SIG-M5 (cell line): ENCODE data around the gene MITF.

Experiments used
- DNase-seq: peaks from one replicate; lab custom pipeline; 2025; lab: John Stamatoyannopoulos, UW

Gene MITF

GRCh38 chr3:69739204-69740102 is at the start of gene MITF:
MITF (plus strand) TSS chr3:69739464; CDS start chr3:69739598, 134 bp downstream.
- peak; percentile 29 for DNase-seq

- DNase-seq = no peak
These were observed 47.4 kb upstream of the MITF start for GRCh38 chr3:69691860-69692259.

- DNase-seq = no peak
These were observed 46.5 kb upstream of the MITF start for GRCh38 chr3:69692761-69693160.

GRCh38 chr3:69695443-69695842 is 43.8 kb upstream of the MITF start:
- DNase-seq = no peak

- no peak for DNase-seq
These were observed 43.3 kb upstream of the MITF start for GRCh38 chr3:69695933-69696332.

- no peak for DNase-seq
These were observed 42.9 kb upstream of the MITF start for GRCh38 chr3:69696367-69696766.

GRCh38 chr3:69697381-69697780 is 41.9 kb upstream of the MITF start:
- no peak for DNase-seq

- DNase-seq = no peak
These were observed 40.5 kb upstream of the MITF start for GRCh38 chr3:69698728-69699127.

- no peak for DNase-seq
These were observed 40.1 kb upstream of the MITF start for GRCh38 chr3:69699183-69699582.

- no peak for DNase-seq
These were observed 38.3 kb upstream of the MITF start for GRCh38 chr3:69700949-69701348.

- no peak for DNase-seq
These were observed 28.9 kb upstream of the MITF start for GRCh38 chr3:69710153-69710977.

- no peak for DNase-seq
These were observed 27.0 kb upstream of the MITF start for GRCh38 chr3:69712269-69712668.

GRCh38 chr3:69712933-69713332 is 26.3 kb upstream of the MITF start:
- no peak for DNase-seq

GRCh38 chr3:69715204-69715603 is 24.1 kb upstream of the MITF start:
- no peak for DNase-seq

- DNase-seq = no peak
These were observed 23.1 kb upstream of the MITF start for GRCh38 chr3:69716119-69716518.

- no peak for DNase-seq
These were observed 20.2 kb upstream of the MITF start for GRCh38 chr3:69718866-69719586.

- DNase-seq = no peak
These were observed 19.6 kb upstream of the MITF start for GRCh38 chr3:69719587-69720122.

- DNase-seq = no peak
These were observed 18.4 kb upstream of the MITF start for GRCh38 chr3:69720824-69721223.

GRCh38 chr3:69723389-69723788 is 15.9 kb upstream of the MITF start:
- DNase-seq = no peak

- no peak for DNase-seq
These were observed 14.4 kb upstream of the MITF start for GRCh38 chr3:69724722-69725435.

- no peak for DNase-seq
These were observed 13.2 kb upstream of the MITF start for GRCh38 chr3:69725994-69726571.
